Eye (tissue), 1 donor: ENCODE measurements around the gene PILRA.
"Not testable (repeated sequence)": the region's sequence is repeated elsewhere in the genome, so short reads cannot be mapped to it uniquely, and the experiment has no call there.

Source experiments
- DNase-seq: peaks from one replicate; pipeline ENCODE4 v3.0.0-alpha.2; 2015

The PILRA gene

DNA sequence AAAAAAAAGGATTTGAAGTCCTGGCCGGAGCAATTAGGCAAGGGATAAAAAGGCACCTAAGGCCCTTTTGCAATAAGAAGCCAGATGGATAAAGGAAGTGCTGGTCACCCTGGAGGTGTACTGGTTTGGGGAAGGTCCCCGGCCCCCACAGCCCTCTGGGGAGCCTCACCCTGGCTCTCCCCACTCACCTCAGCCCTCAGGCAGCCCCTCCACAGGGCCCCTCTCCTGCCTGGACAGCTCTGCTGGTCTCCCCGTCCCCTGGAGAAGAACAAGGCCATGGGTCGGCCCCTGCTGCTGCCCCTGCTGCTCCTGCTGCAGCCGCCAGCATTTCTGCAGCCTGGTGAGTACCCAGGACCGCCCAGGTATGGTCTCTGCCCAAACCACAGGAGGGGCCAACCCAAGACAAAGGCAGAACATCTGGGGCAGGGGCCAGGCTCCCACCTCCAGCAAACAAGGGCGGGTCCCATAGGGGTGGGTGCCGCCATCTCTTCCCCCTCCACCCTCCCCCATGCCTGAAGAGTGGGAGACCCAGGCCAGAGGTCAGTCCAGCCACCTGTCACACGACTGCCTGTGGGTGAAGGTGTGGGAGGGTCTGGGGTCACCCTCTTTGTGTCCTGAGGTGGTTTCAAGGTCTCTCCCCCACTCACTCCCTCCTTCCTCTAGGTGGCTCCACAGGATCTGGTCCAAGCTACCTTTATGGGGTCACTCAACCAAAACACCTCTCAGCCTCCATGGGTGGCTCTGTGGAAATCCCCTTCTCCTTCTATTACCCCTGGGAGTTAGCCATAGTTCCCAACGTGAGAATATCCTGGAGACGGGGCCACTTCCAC lies 15.0 kb upstream of the PILRA start, which contains the start of gene PILRB:
TSS of gene PILRB (plus strand) at position 91 of the 830 bp plus-strand sequence. CDS start at position 277, 186 bp downstream.
- DNase-seq, result no peak

GRCh38 chr7:100358857-100359212 lies 14.5 kb upstream of the PILRA start:
- DNase-seq, result no peak

GRCh38 chr7:100360135-100360854 lies 13.0 kb upstream of the PILRA start:
- DNase-seq, result no peak

DNA sequence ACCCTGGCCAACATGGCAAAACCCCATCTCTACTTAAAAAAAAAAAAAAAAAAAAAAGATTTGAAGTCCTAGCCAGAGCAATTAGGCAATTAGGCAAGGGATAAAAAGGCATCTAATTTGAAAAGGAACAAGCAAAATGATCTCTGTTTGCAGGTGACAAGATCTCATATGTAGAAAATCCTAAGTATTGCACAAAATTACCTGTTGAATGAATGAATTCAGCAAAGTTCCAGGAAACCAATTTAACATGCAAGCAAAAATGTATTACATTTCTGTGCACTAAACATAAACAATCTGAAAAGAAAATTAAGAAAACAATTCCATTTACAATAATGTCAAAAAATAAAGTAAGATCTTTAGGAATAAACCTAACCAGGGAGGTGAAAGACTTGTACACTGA lies 10.2 kb upstream of the PILRA start:
- DNase-seq, result no peak

GRCh38 chr7:100363797-100364196 lies 9.5 kb upstream of the PILRA start:
- not testable (repeated sequence) for DNase-seq

DNA sequence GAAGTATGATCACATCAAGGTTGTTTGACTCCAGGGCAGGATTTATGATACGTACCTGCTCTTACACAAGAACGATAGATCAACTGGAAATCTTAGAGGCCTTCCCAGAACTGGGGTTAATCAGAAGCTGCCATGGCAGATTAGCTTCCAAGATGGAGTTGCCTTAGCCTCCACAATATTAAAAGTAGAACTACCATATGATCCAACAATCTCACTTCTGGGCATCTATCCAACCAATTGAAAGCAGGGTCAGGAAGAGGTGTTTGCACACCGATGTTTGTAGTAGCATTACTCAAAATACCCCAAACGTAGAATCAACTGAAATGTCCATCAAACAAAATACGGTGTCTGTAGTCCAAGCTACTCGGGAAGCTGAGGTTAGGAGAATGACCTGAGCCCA lies 8.8 kb upstream of the PILRA start:
- no peak for DNase-seq

DNA sequence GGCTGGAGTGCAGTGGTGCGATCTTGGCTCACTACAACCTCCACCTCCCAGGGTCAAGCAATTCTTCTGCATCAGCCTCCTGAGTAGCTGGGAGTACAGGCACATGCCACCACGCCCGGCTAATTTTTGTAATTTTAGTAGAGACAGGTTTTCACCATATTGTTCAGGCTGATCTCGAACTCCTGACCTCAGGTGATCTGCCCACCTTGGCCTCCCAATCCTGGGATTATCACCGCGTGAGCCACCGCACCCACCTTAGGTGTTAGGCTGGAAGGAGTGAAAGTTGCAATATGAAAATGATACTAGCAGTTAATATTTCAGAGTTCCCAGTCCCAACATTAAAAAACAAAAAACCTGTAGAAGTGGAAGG lies 7.3 kb upstream of the PILRA start:
- DNase-seq, result not testable (repeated sequence)

DNA sequence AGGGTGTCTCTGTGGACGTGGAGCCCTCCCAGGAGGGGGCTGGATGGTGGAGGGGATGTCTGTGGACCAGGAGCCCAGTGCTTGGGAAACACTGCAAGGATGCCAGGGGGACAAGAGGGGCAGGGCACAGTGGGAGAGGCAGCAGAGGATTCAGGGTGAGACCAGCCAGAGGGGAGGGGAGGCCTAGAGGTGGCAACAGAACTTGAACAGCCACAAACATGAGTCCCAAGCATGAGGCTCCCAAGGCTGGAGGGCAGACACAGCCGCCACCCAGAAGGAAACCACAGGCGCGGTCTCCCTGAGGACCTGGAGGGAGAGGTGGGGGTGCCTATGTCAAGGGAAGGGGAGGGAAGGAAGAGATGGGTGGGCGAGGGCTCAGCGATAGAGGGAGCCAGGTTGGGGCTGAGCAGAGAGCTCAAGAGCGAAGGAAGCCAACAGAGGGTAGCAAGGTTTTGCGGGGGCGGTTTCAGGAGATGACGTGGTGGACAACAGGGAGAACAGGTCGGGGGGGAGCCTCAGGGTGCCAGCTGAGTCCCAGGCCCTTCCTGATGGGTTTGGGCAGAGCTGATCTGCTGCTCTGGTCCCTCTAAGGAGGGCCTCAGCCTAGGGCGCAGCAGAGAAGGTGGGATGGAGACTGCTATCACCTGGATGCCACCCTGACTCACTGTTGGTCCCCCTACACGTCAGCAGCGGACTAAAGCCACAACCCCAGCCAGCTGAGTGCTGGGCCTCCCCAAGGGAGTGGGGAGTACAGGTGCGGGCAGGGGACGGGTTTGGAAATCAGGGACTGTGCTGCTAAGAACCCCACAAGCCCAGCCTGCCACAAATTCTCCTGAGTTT lies 6.7 kb upstream of the PILRA start:
- no peak for DNase-seq

GRCh38 chr7:100367251-100367620 lies 6.1 kb upstream of the PILRA start:
- DNase-seq, result no peak

- DNase-seq, result no peak
These were observed 5.3 kb upstream of the PILRA start for GRCh38 chr7:100367676-100368613.

DNA sequence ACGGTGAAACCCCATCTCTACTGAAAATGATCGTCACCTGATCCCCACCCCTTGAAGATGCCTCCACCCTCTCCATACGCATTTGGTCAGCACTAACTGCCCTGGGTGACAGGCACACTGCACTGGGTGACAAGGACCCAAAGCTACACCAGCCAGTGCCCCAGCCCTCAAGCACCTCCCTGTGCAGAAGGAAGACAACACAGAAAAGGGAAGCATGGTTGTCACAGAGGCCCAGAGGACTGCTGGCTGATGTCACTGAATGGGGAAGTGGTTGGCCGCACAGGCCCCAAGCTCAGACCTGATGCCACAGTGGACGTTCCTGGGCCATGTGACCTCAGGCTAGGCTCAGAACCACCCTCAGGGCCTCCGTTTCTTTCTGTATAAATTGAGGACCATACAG lies 4.2 kb upstream of the PILRA start:
- DNase-seq, result no peak

- DNase-seq, result peak; percentile 9
These were observed 3.0 kb upstream of the PILRA start for GRCh38 chr7:100370303-100370702.

GRCh38 chr7:100370746-100371145 lies 2.5 kb upstream of the PILRA start:
- no peak for DNase-seq

GRCh38 chr7:100371561-100372171 lies 1.6 kb upstream of the PILRA start:
- no peak for DNase-seq

DNA sequence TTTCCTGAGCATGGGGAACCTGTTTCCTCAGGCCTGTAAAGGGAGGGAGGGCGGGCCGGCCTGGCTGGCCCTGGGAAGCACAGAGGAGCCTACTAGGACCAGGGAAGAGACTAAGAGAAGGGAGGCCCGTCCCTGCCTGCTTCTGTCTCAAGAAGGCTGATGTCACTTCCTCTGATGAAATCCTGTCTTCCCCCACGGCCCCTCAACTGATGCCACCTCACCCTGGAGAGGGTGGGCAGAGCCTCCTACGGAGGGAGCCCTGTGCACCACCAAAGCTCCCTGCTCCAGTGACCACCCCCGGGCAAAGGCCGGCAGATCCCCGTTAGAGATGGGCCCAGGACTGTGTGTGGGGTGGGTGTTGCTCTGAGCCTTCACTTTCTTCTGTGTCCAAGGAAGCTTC lies 1.0 kb upstream of the PILRA start:
- no peak for DNase-seq

GRCh38 chr7:100372694-100373093 lies 593 bp upstream of the PILRA start:
- DNase-seq, result no peak

DNA sequence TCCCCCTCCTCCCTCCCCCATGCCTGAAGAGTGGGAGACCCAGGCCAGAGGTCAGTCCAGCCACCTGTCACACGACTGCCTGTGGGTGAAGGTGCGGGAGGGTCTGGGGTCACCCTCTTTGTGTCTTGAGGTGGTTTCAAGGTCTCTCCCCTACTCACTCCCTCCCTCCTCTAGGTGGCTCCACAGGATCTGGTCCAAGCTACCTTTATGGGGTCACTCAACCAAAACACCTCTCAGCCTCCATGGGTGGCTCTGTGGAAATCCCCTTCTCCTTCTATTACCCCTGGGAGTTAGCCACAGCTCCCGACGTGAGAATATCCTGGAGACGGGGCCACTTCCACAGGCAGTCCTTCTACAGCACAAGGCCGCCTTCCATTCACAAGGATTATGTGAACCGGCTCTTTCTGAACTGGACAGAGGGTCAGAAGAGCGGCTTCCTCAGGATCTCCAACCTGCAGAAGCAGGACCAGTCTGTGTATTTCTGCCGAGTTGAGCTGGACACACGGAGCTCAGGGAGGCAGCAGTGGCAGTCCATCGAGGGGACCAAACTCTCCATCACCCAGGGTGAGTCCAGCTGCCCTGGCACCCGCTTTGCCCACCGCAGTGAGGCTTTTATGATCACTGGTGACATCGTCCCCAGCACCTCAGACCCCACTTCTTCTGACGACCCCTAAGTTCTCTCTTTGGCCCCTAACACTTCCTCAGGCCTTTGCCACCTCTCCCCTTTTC lies 747 bp downstream of the PILRA start:
- DNase-seq, result not testable (repeated sequence)

- no peak for DNase-seq
These were observed 1.3 kb downstream of the PILRA start for GRCh38 chr7:100374601-100375000.

DNA sequence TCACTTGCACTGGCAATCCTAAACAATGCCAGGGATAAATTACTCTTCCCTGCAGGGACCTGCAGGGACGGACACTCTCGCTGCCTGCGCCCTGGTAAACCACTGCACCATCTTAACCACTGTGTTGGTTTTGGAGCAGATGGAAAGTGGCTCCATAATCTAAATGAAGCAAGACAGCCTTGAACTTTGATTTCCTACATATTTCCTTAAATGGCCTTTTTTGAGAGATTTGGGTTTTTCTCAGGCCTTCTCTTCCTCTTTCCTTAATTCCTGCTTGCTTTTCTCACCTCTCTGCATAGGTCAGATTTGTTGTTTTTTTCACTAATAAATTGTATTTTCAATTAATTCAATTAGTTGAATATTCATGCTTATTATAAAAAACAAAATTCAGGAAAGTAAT lies 2.8 kb downstream of the PILRA start:
- no peak for DNase-seq

DNA sequence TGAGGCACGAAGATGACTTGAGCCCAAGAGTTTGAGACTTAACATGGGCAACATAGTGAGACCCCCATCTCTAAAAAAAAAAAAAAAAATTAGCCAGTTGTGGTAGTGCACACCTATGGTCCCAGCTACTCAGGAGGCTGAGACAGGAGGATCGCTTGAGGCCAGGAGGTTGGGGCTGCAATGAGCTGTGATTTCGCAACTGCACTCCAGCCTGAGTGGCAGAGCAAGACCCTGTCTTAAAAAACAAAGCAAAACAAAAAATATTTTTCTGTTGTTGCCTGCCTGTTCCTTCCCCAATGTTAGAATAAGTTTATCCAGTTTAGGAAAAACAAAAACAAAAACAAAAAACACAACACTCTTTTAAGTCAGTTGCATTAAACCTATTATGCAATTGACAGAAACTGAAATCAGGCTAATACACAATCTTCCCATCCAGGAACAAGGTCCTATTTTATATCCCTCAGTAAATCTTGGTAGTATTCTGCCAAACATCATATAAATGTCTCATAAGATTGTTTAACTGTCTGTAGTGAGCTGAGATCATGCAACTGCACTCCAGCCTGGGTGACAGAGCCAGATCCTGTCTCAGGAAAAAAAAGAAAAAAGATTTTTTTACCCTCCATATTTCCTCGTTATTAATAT lies 4.9 kb downstream of the PILRA start:
- DNase-seq, result no peak

DNA sequence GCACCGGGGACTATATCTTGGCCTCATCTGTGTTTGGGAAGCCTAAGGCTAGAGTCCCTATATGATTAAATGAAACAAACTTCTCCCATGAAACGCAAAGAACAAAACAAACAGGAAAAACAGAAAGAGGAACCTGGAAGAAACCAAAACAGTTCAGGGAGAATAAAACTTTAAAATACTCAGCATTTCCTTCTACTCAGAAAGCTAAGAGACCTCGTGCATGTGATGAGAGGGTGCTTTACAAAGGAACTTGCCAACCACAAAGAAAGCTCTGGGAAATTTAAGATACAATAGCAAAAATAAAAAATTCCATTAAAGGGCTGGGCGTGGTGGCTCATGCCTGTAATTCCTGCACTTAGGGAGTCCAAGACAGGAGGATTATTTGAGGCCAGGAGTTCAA lies 6.9 kb downstream of the PILRA start:
- no peak for DNase-seq
